Smooth muscle cell (in vitro differentiated cells): ENCODE data around the gene VEGFB. TPM values are rescaled to one million over a fixed set of nuclear protein-coding genes. Genes with fewer than 3 reads are reported as not detected.

Experiments
- DNase-seq: peaks from one replicate; lab custom pipeline; 2025; ENCODE audit not compliant: unreplicated experiment; lab: John Stamatoyannopoulos, UW
- H2AFZ ChIP-seq: fragments of 200-600 bp; sonication (generic); 2 replicates; pipeline ENCODE4 v1.6.0; 2016; ENCODE audit warnings: antibody characterized with exemption, low read depth, mild to moderate bottlenecking
- H3F3A ChIP-seq: fragments of 200-600 bp; sonication (generic); 2 replicates; pipeline ENCODE4 v1.6.0; 2017; ENCODE audit warnings: antibody characterized with exemption, low read depth
- H3K27ac ChIP-seq: fragments of 200-600 bp; sonication (generic); 2 replicates; pipeline ENCODE4 v1.5.1; 2016; ENCODE audit warnings: low read depth, mild to moderate bottlenecking
- H3K27me3 ChIP-seq: fragments of 200-600 bp; sonication (generic); 2 replicates; pipeline ENCODE4 v1.6.1; 2016; ENCODE audit warnings: low read depth, mild to moderate bottlenecking
- H3K36me3 ChIP-seq: fragments of 200-600 bp; sonication (generic); 2 replicates; pipeline ENCODE4 v1.5.1; 2016; ENCODE audit warnings: low read depth
- H3K4me1 ChIP-seq: fragments of 200-600 bp; sonication (generic); 2 replicates; pipeline ENCODE4 v1.5.1; 2016; ENCODE audit warnings: low read depth
- H3K4me2 ChIP-seq: fragments of 200-600 bp; sonication (generic); 2 replicates; pipeline ENCODE4 v1.6.0; 2016; ENCODE audit warnings: mild to moderate bottlenecking
- H3K4me3 ChIP-seq: fragments of 200-600 bp; sonication (generic); 2 replicates; pipeline ENCODE4 v1.5.1; 2016; ENCODE audit warnings: mild to moderate bottlenecking
- H3K79me2 ChIP-seq: fragments of 200-600 bp; sonication (generic); 2 replicates; pipeline ENCODE4 v1.6.0; 2016; ENCODE audit warnings: low read depth, mild to moderate bottlenecking
- H3K9ac ChIP-seq: fragments of 200-600 bp; sonication (generic); 2 replicates; pipeline ENCODE4 v1.6.0; 2016; ENCODE audit warnings: low read depth
- H3K9me3 ChIP-seq: fragments of 200-600 bp; sonication (generic); replicated peaks from 2 replicates; pipeline ENCODE4 v1.5.1; 2016; ENCODE audit warnings: low read depth
- H4K20me1 ChIP-seq: fragments of 200-600 bp; sonication (generic); 2 replicates; pipeline ENCODE4 v1.6.0; 2016; ENCODE audit warnings: low read depth
- CTCF ChIP-seq: fragments of 200-600 bp; sonication (generic); IDR thresholded peaks from 2 replicates; pipeline ENCODE4 v1.5.1; 2017; ENCODE audit warnings: borderline replicate concordance, mild to moderate bottlenecking, antibody characterized with exemption; ENCODE audit not compliant: insufficient read depth, poor library complexity, severe bottlenecking
- WGBS: methylation state at CpG from one replicate; pipeline ENCODE4 v1.1.7; 2016; ENCODE audit warnings: low lambda C conversion rate; 5-methylcytosine and 5-hydroxymethylcytosine counted together
- polyA plus RNA-seq: library from polyadenylated mRNA; unstranded; fragments of >200 nt; fragmentation: Nextera tagmentation; extraction: Ambion mirVana; gene quantifications from 2 replicates; pipeline ENCODE4 v1.2.1, GENCODE V29; 2016
- total RNA-seq: library from RNA; depleted of rRNA; stranded (reverse); fragments of >200 nt; gene quantifications from 2 replicates; pipeline ENCODE4 v1.2.3, GENCODE V29; 2014

The VEGFB gene
- total and polyA plus RNA-seq, 2 experiments from 2014 or later: 27.9 to 96.5 TPM

- Histone ChIP-seq H3K9me3 (no peaks in the 10 kb centered on the region), H3K4me2 (peak within 1 kb of the TSS; percentile 96), H3K9ac (peak within 1 kb of the TSS; percentile 90), H4K20me1 (peaks cover 31% of the 10 kb centered on the region), H3K4me3 (peak within 1 kb of the TSS; percentile 89), H2AFZ (no peak within 1 kb of the TSS), H3K36me3 (no peaks in the 10 kb centered on the region), H3K79me2 (peaks cover 11% of the 10 kb centered on the region), H3K4me1 (peaks cover 13% of the 10 kb centered on the region), H3K27ac (peak within 1 kb of the TSS; percentile 93), H3K27me3 (no peaks in the 10 kb centered on the region), H3F3A (peaks cover 17% of the 10 kb centered on the region)
- 3% methylated on average over 27 of the region's 58 CpGs for WGBS
- no peak for TF ChIP-seq CTCF
- peak; percentile 99 for DNase-seq
Observed at GRCh38 chr11:64240435-64241240, 6.3 kb downstream of the VEGFB start, which contains the start of gene FKBP2. FKBP2 (plus strand) TSS chr11:64241095; CDS start chr11:64242388, 1,293 bp downstream.

GRCh38 chr11:64241241-64241490 is 6.8 kb downstream of the VEGFB start:
- peak; percentile 99 for DNase-seq
- TF ChIP-seq CTCF: no peak
- 0% methylated on average over 4 of the region's 24 CpGs for WGBS
- H3K4me3 ChIP-seq: peak overlapping the region; percentile 89
- H3F3A ChIP-seq: peaks cover 21% of the 10 kb centered on the region
- H3K36me3 ChIP-seq: no peaks in the 10 kb centered on the region
- no peak overlapping the region for H2AFZ ChIP-seq
- no peaks in the 10 kb centered on the region for H3K27me3 ChIP-seq
- peak overlapping the region; percentile 83 for H3K4me2 ChIP-seq
- H3K9me3 ChIP-seq: no peaks in the 10 kb centered on the region
- H4K20me1 ChIP-seq: peaks cover 30% of the 10 kb centered on the region
- peak overlapping the region; percentile 90 for H3K9ac ChIP-seq
- peak overlapping the region; percentile 93 for H3K27ac ChIP-seq
- peaks cover 17% of the 10 kb centered on the region for H3K79me2 ChIP-seq
- peaks cover 13% of the 10 kb centered on the region for H3K4me1 ChIP-seq

- H3K4me2 ChIP-seq: peak overlapping the region; percentile 96
- DNase-seq: no peak
- H3K4me3 ChIP-seq: peak overlapping the region; percentile 89
- H3K79me2 ChIP-seq: peaks cover 19% of the 10 kb centered on the region
- peak overlapping the region; percentile 69 for H3K27ac ChIP-seq
- WGBS: under 1% methylated on average over 48 of the region's 63 CpGs
- peaks cover 21% of the 10 kb centered on the region for H3F3A ChIP-seq
- H3K36me3 ChIP-seq: no peaks in the 10 kb centered on the region
- no peaks in the 10 kb centered on the region for H3K27me3 ChIP-seq
- peaks cover 13% of the 10 kb centered on the region for H3K4me1 ChIP-seq
- H4K20me1 ChIP-seq: peaks cover 30% of the 10 kb centered on the region
- TF ChIP-seq CTCF: no peak
- H3K9me3 ChIP-seq: no peaks in the 10 kb centered on the region
- no peak overlapping the region for H2AFZ ChIP-seq
- H3K9ac ChIP-seq: peak overlapping the region; percentile 78
Observed at GRCh38 chr11:64241491-64242374, 7.3 kb downstream of the VEGFB start.
